GM12801 (cell line): ENCODE measurements around the gene MTHFS.

ENCODE experiments used
- CTCF ChIP-seq: IDR thresholded peaks from one replicate; pipeline ENCODE4 v1.5.1; 2011; ENCODE audit warnings: control low read depth; ENCODE audit not compliant: insufficient read length; ENCODE audit errors: extremely low read depth

The MTHFS gene

GRCh38 chr15:79919749-79920511 is 23.1 kb upstream of the MTHFS start:
- no peak for TF ChIP-seq CTCF

GRCh38 chr15:79919090-79919748 is 22.4 kb upstream of the MTHFS start:
- TF ChIP-seq CTCF = no peak

- no peak for TF ChIP-seq CTCF
Observed at GRCh38 chr15:79918278-79918677, 21.5 kb upstream of the MTHFS start.

GRCh38 chr15:79916502-79917132 is 19.8 kb upstream of the MTHFS start:
- no peak for TF ChIP-seq CTCF

- TF ChIP-seq CTCF = no peak
Observed at GRCh38 chr15:79914728-79915127, 17.9 kb upstream of the MTHFS start.

GRCh38 chr15:79904271-79904670 is 7.5 kb upstream of the MTHFS start:
- no peak for TF ChIP-seq CTCF

GRCh38 chr15:79903626-79904025 is 6.8 kb upstream of the MTHFS start:
- TF ChIP-seq CTCF = no peak
